ENCODE measurements around the gene BEND5.

- TF ChIP-seq EZH2 (IDR thresholded peaks at IDR 0.05) = no peak
- no peak for TF ChIP-seq CTCF (IDR thresholded peaks at IDR 0.05)
Observed at GRCh38 chr1:48681476-48682305, 95.0 kb downstream of the BEND5 start.
